Right lobe of liver (tissue), 6 donors: ENCODE results near the gene SKIDA1. TPM values are rescaled to one million over a fixed set of nuclear protein-coding genes. Genes with fewer than 3 reads are reported as not detected.

ENCODE experiments used
- ATAC-seq, 4 donors: fragments of 200-7000 bp; cut with Tn5 transposase; one replicate each; pipeline ENCODE4 v1.9.1; 2020; ENCODE audit warnings: mild to moderate bottlenecking in 4 of 4, moderate library complexity in 4 of 4
- DNase-seq, 3 donors: peaks; one replicate each; pipeline ENCODE4 v3.0.0-alpha.2; 2020
- H3K27ac ChIP-seq, 3 donors: fragments of 200-600 bp; one replicate each; pipeline ENCODE4 v1.8.0; 2022
- H3K27me3 ChIP-seq, 2 donors: fragments of 200-600 bp; one replicate each; pipeline ENCODE4 v1.8.0; 2022
- H3K36me3 ChIP-seq, 4 donors: fragments of 200-600 bp; sonication (generic) in 1 of 4; one replicate each; pipeline versions ENCODE4 v1.5.1 to v1.8.0; 2017 to 2022; ENCODE audit warnings: control low read depth in 1 of 4
- H3K4me1 ChIP-seq, 4 donors: fragments of 200-600 bp; sonication (generic) in 1 of 4; one replicate each; pipeline versions ENCODE4 v1.5.1 to v1.8.0; 2017 to 2022; ENCODE audit warnings: control low read depth in 1 of 4
- H3K4me3 ChIP-seq, 3 donors: fragments of 200-600 bp; one replicate each; pipeline ENCODE4 v1.8.0; 2022
- H3K9me3 ChIP-seq, 4 donors: fragments of 200-600 bp; sonication (generic) in 1 of 4; one replicate each; pipeline versions ENCODE4 v1.5.1 to v1.8.0; 2017 to 2022; ENCODE audit warnings: control low read depth in 1 of 4
- POLR2A ChIP-seq: fragments of 450-650 bp; IDR thresholded peaks from one replicate; pipeline ENCODE4 v1.6.1; 2017; ENCODE audit warnings: antibody characterized with exemption, mild to moderate bottlenecking
- WGBS: methylation state at CpG from one replicate; pipeline ENCODE4 v1.1.6; 2018; ENCODE audit warnings: low coverage, low lambda C conversion rate; ENCODE audit not compliant: insufficient coverage; ENCODE audit errors: missing lambda C conversion rate; 5-methylcytosine and 5-hydroxymethylcytosine counted together
- intact Hi-C, 2 donors: fragments of 100-400 bp; cut with DNase I; formaldehyde crosslinking; loops; one replicate each; pipeline versions ENCODE4 v1.11.2 to v1.14.1; 2022
- total RNA-seq, 6 experiments: library from RNA; depleted of rRNA in 2 of 6; stranded (reverse); fragments of >200 nt in 2 of 6; fragmentation: NEBNext Ultra II Directional in 3 of 6; extraction: Animal tissue kit (Norgen Biotek cat#: 25700) in 3 of 6; gene quantifications; one replicate each; pipeline versions ENCODE4 v1.1.0 to v1.2.4, GENCODE V29; 2016 to 2023
- TF ChIP-seq, protein P1 (sequence below), 4 donors: fragments of 200-600 bp in 3 of 4; fragments of 450-650 bp in 1 of 4; IDR thresholded peaks; one replicate each; pipeline versions ENCODE4 v1.5.1 to v1.8.0; 2016 to 2022; ENCODE audit warnings: antibody characterized with exemption in 4 of 4, mild to moderate bottlenecking in 2 of 4
- donor health status: DM: no; HTN: yes; CAD: no.
- donor health status: DM: no; HTN: no; CAD: no.
- donor health status: DM: no; HTN: no; CAD: no.
- donor health status: DM: no; HTN: yes; CAD: no.
- donor health status: DM: no; HTN: yes; CAD: no.

The SKIDA1 gene
- total RNA-seq, 6 experiments from 2014 or later, result 0.31 to 3.9 (median 2.1) TPM

DNA sequence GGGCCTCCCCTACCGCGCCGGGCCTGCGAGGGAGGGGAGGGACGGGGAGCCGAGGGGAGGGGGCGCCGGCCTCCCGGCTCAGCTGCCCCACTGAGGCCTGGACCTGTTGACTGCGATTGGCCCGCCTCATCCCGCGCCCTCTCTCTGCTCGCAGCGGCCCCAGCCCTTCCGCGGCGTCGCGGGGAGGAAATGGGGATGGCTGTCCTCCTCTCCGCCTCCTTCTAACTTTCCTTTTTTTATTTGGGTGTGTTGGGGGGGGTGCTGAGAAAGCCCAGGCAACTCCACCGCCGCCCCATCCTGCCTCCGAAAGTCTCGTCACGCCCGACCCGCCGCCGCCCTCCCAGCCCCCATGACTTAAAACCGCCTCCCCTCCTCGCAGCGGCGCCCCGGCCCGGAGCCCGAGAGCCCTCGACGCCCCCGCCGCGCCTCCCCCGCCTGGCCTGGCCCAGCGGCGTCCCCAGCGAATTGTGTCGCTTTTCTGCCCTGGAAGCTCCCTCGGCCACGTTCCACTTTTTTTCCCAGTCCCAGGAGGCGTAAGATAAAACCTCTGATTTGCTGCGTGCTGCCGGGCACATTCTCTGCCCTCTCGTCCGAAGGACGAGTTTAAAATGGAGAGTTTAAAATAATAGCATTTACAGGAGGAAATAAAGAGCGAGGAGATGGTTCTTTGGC, 842 bp upstream of the SKIDA1 start:
- TF ChIP-seq, protein P1, sequence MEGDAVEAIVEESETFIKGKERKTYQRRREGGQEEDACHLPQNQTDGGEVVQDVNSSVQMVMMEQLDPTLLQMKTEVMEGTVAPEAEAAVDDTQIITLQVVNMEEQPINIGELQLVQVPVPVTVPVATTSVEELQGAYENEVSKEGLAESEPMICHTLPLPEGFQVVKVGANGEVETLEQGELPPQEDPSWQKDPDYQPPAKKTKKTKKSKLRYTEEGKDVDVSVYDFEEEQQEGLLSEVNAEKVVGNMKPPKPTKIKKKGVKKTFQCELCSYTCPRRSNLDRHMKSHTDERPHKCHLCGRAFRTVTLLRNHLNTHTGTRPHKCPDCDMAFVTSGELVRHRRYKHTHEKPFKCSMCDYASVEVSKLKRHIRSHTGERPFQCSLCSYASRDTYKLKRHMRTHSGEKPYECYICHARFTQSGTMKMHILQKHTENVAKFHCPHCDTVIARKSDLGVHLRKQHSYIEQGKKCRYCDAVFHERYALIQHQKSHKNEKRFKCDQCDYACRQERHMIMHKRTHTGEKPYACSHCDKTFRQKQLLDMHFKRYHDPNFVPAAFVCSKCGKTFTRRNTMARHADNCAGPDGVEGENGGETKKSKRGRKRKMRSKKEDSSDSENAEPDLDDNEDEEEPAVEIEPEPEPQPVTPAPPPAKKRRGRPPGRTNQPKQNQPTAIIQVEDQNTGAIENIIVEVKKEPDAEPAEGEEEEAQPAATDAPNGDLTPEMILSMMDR (IDR thresholded peaks at IDR 0.05), result no peak
- peak; percentile 31 for TF ChIP-seq POLR2A
- no peaks in the 10 kb centered on the region for H3K36me3 ChIP-seq
- ATAC-seq (peak; percentile 47 to 60 (median 54)), DNase-seq (peak; percentile 79 to 84 (median 81))
- H3K4me3 ChIP-seq, result peak overlapping the region; percentile 64 to 66 (median 64)
- no peaks in the 10 kb centered on the region for H3K27me3 ChIP-seq
- WGBS, result under 1% methylated on average over 33 of the region's 56 CpGs
- no peaks in the 10 kb centered on the region for H3K4me1 ChIP-seq
- intact Hi-C loops, result no loop called here
- H3K27ac ChIP-seq, result peak overlapping the region; percentile 89 to 96 (median 94)
- no peaks in the 10 kb centered on the region for H3K9me3 ChIP-seq

DNA sequence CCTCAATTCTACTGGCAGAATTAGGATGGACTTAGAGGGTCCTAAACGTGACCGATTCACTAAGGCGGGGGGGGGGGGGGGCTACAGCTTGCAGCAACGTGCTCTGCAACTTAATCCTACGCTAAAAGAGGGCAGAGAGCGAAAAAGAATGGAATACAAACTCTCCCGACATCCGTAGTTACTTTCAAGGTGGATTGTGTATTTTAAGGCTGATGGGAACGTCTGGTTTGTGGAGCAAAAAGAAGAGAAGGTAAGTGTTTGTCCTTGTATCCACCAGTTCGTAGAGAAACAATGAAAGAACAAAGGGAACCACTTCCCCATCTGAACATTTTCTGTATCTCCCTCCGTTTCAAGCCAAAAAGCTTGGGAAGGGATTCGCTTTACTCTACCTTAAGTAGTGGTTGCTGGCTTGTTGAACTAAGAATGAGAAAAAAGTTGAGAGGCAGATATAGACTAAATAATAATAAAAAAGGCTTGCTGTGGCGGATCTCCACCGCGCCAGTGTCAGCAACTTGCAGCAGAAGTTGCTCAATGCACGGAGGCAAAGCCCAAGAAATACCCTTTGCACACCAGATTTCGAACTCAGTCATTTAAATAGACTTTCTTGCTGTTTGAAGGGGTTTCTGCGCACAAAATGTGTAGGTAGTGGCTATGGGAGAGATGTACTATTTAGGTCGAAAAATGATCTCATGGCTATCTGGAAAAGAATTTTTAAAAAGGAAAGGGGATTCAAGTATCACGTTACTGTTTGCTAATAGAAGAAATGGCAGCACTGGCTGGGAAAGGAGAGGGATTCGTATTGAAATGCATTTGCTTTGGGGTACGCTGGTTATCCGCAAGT, 736 bp downstream of the SKIDA1 start:
- no peaks in the 10 kb centered on the region for H3K9me3 ChIP-seq
- ATAC-seq (peak in 2 of 4 donors; percentile 6 to 17), DNase-seq (peak in 1 of 3 donors; percentile 57)
- H3K27ac ChIP-seq, result peak overlapping the region; percentile 89 to 96 (median 94)
- WGBS, result 7% methylated on average over 23 of the region's 23 CpGs
- no peak for TF ChIP-seq POLR2A
- TF ChIP-seq, protein P1 (IDR thresholded peaks at IDR 0.05), result no peak
- intact Hi-C loops, result no loop called here
- H3K27me3 ChIP-seq, result no peaks in the 10 kb centered on the region
- no peaks in the 10 kb centered on the region for H3K36me3 ChIP-seq
- H3K4me3 ChIP-seq, result peak overlapping the region; percentile 64 to 66 (median 64)
- H3K4me1 ChIP-seq, result peaks cover 0 to 4% (median 0%) of the 10 kb centered on the region in 4 donors

DNA sequence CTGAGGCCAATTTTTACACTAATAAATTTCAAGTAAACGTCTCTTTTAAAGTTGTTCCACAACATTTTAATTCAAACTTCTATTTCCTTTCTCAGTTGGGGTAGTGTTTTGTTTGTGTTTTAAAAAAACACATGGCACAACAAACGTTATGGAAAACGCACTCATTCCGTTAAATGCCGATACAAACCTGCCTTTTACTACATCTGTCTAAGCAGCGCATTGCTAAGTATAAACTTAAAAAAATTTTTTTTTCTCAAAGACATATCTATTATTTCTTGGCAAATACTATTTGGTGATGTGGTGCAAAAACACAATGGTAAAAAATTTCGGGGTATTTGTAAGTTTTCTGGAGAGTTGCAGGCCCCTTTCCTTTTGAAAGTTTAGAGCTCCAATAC, 1.4 kb downstream of the SKIDA1 start:
- 64% methylated on average over 7 of the region's 7 CpGs for WGBS
- no peaks in the 10 kb centered on the region for H3K36me3 ChIP-seq
- no peak for DNase-seq
- H3K27ac ChIP-seq, result peak overlapping the region in 1 of 3 donors; percentile 94
- peaks cover 0 to 9% (median 0%) of the 10 kb centered on the region in 4 donors for H3K4me1 ChIP-seq
- TF ChIP-seq, protein P1 (IDR thresholded peaks at IDR 0.05), result no peak
- TF ChIP-seq POLR2A, result no peak
- no peak for ATAC-seq
- intact Hi-C loops, result no loop called here
- H3K9me3 ChIP-seq, result no peaks in the 10 kb centered on the region
- H3K4me3 ChIP-seq, result no peak overlapping the region
- no peaks in the 10 kb centered on the region for H3K27me3 ChIP-seq

DNA sequence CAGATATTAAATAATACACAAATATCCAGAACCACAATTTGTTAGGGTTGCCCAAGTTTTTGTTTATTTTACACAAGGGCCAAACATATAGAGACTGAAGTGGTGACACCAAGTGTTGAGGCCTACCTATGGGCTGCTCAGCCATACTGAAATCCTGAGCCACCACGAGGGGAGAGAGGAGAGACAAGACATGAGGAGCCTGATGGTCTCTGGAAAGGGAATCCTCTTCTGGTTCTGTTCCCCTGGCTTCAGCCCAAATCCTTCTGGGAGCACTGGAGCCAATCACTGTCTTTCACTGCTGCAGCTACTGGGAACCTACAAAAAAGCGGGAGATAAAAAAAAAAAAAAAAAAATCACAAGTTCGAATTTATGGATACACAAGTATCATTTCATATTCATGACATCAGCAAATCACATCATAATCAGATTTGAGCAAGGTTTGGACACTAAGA, 1.9 kb downstream of the SKIDA1 start:
- DNase-seq (no peak), ATAC-seq (no peak)
- intact Hi-C loops, result no loop called here
- peaks cover 0 to 9% (median 0%) of the 10 kb centered on the region in 4 donors for H3K4me1 ChIP-seq
- H3K4me3 ChIP-seq, result no peak overlapping the region
- H3K9me3 ChIP-seq, result no peaks in the 10 kb centered on the region
- H3K27me3 ChIP-seq, result no peaks in the 10 kb centered on the region
- TF ChIP-seq, protein P1 (IDR thresholded peaks at IDR 0.05), result no peak
- no peak for TF ChIP-seq POLR2A
- 64% methylated on average over 2 of the region's 3 CpGs for WGBS
- H3K36me3 ChIP-seq, result no peaks in the 10 kb centered on the region
- H3K27ac ChIP-seq, result no peak overlapping the region
